ENCODE results near the gene ATP2B1.

GRCh38 chr12:89729946-89730459, 21.4 kb upstream of the ATP2B1 start:
- TF ChIP-seq POLR2AphosphoS5 (IDR thresholded peaks at IDR 0.05; ENCODE audit: insufficient read depth in 1 of 2, low read depth in 1 of 2) (no peak), POLR2A (IDR thresholded peaks at IDR 0.05) (no peak)
